8988T (cell line): ENCODE results near the gene PPP1R15B.
"Not testable (repeated sequence)": the region's sequence is repeated elsewhere in the genome, so short reads cannot be mapped to it uniquely, and the experiment has no call there.

ENCODE experiments used
- DNase-seq: peaks from one replicate; pipeline ENCODE4 v3.0.0; 2011

The PPP1R15B gene

GRCh38 chr1:204443260-204443619 lies 31.6 kb upstream of the PPP1R15B start:
- no peak for DNase-seq

GRCh38 chr1:204442376-204443259 lies 31.0 kb upstream of the PPP1R15B start:
- DNase-seq, result no peak

DNA sequence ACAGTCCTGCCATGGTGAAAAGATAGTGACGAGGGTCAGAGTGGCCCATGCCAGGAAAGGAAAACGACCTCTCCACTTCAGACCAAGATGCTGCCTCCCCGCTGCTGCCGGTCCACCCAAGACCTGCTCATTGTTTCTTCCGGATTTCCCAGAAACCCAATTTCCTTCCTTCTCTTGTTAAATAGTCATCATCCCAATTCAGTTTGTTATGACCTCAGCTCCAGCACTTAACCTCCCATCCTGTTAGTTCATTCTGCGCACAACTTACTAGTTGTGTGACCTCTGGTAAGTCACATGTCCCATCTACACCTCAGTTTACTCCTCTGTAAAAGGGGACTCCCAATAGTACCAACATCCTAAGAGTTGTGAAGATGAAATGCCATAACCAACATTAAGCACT lies 29.9 kb upstream of the PPP1R15B start:
- DNase-seq, result no peak

DNA sequence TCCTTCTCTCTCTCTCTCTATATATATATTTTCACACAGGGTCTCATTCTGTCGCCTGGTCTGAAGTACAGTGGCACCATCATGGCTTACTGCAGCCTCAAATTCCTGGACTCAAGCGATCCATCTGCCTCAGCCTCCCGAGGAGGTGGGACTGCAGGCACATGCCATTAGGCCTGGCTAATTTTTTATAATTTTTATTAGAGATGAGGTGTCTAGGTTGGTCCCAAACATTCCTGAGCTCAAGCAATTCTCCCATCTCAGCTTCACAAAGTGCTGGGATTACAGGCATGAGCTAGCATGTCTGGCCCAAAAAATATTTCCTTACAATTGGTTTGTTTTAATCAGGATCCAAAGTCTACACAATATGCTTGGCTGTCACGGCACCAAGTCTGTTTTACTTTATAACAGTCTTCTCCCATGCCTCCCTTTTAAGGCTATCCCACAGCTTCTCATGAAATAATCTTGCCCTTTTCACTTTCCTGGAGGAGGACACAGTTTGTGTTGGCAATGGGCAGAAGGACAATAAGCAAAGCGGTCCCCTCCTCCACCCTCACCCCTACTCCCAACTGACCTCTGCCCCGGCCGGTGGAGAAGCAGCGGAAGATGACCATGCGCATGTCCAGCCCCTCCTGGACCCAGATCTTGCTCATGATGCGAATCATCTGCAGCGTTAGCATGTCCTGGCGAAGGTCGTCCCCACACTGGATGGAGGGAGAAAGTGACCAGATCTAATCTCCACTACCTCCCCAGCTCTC lies 28.2 kb upstream of the PPP1R15B start:
- no peak for DNase-seq

- no peak for DNase-seq
Measured at GRCh38 chr1:204438628-204439027, 27.0 kb upstream of the PPP1R15B start.

DNA sequence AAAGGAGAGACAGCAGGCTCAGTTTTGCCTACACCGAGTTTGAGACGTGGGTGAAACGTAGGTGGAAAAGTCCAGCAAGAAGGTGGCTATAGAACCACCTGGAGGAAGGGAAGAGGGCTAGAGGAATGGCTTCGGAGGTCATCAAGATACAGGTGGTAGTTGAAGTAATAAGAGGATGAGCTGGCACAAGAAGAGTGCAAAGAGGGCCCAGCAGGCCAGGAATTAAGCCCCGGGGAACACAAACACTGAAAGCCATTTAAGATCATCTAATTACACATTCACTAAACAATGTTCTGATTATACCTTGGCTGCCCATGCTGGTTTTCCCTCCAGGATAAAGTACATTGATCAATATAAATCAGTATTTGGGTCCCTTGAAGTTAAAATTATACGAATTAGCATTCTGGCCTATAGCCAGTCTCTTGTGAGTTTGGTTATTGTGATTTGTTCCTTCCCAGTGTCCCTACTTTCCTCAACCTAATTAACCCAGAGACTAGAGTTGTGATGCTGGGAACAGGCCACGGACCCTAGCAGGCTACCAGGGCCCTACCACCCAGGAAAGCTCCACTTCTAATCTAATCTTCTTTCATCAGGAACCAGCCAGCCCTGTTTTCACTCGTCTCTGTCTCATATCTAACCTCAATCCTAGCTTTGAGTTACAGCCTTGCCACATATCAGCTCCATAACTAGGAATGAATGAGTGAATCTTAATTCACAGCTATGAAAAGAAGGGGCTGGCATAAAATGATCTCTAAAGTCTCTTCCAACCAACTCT lies 26.4 kb upstream of the PPP1R15B start:
- DNase-seq, result no peak

DNA sequence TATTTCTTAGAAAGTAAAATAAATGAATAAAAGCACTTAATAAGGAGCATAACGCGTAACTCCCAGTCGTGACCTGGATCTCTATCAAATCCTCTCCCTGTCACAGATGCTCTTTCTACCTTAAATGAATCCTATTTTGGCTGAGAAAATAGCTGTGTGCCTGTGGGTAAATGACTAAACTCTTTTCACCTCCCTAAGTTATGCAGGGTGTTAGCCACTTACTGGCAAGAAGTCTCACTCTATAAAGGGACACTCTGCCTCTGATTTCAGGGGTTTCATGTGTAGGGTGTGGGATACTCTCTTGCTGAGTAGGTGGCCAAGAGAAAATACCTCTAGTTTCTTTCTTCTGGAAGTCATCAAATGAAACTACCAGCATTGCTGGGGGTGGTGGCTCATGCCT lies 24.3 kb upstream of the PPP1R15B start:
- no peak for DNase-seq

DNA sequence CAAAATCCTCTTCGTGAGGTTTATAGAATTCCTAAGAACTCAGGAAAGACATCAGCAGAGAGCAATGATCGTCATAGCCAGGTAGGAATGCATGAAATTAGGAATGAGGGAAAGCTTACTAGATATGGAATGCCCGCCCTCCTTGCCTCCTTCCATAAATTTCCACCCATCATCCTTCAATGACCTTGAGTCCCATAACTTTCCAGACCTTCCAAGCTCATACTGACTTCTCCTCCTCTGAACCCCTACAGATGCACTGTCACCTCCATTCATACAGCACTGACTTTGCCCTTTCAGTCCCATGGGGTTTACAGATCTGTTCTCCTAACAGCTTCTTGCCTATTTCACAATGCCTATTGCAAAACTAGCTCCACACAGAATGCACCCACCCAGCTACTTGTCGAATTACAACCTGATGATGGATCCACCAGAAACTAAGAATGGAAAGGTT lies 23.8 kb upstream of the PPP1R15B start:
- no peak for DNase-seq

GRCh38 chr1:204434116-204434755 lies 22.6 kb upstream of the PPP1R15B start:
- no peak for DNase-seq

- DNase-seq, result no peak
Measured at GRCh38 chr1:204432708-204433107, 21.1 kb upstream of the PPP1R15B start.

DNA sequence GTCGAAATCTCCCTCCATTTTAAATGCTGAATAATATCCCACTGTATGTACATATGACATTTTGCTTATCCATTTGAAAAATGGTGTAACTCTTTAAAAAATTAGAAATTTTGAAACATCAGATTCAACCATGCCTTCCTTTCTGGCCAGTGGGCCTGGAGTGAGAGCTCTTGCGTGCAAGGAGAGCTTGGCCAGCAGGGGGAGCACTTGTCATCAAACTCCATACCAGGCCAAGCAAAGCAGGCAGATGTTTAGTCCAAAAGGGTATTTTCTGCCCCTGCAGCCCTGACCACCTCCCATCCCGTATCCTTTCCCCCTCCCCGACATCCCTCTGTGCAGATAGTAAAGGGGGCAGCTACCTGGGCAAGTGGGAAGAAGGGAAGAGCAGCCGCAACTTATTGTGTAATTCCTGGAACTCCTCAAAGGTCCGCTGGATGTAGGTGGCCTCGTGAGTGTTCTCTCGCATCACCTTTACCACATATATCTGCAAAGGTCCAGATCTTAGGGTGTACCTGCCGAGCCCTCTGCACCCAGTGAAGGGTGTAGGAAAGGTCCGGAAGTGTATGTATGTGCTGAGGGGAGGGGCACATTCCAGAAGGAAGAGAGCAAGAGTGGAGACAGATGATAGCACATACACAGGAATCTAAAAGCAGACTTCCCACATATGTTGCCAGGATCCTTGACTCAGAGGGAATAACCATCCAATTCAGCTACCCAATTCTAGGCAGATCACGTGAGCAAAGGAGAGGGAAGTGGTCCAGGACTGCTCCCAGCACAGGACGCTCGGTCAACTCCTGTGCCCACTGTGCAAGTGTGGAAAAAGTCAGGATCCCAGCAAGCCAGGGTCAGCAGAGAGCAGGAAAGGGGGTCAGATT lies 19.9 kb upstream of the PPP1R15B start:
- DNase-seq, result no peak

- DNase-seq, result no peak
Measured at GRCh38 chr1:204429746-204430145, 18.1 kb upstream of the PPP1R15B start.

- no peak for DNase-seq
Measured at GRCh38 chr1:204426971-204427701, 15.5 kb upstream of the PPP1R15B start.

GRCh38 chr1:204426474-204426873 lies 14.9 kb upstream of the PPP1R15B start:
- DNase-seq, result no peak

- DNase-seq, result no peak
Measured at GRCh38 chr1:204426035-204426436, 14.4 kb upstream of the PPP1R15B start.

DNA sequence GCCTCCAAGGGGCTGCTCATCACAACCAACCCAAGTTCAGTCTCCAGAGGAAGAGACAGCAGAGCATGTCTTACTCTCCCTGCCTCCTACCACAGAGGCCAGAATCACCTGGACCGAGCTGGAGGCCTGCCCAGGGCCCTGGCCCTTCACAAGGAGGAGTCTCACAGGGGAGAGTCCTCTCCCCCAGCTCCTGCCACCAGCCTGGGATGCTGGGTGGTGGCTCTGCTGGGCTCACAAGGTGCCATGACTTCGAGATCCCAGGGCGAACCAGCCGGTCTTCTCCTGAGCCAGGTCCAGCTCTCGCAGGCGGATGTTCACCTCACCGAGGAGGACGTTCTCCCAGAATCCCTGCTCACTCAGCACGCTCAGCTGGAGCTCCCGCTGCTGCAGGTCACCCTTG lies 13.0 kb upstream of the PPP1R15B start:
- no peak for DNase-seq

DNA sequence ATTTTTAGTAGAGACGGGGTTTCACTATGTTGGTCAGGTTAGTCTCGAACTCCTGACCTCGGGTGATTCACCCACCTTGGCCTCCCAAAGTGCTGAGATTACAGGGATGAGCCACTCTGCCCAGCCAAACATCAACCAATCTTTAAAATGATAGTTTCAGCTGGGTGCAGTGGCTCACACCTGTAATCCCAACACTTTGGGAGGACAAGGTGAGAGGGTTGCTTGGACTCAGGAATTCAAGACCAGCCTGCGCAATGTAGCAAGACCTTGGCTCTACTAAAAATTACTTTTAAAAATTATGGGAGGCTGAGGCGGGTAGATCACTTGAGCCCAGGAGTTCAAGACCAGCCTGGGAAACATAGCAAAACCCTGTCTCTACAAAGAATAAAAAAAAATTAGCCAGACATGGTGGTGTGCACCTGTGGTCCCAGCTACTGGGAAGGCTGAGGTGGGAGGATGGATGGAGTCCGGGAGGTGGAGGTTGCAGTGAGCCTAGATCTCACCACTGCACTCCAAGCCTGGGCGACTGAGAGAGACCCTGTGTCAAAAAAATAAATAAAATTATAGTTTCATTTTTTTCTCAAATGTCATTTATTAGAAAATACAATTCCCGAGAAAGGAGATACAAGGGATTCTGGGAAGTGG lies 10.6 kb upstream of the PPP1R15B start:
- DNase-seq, result not testable (repeated sequence)

GRCh38 chr1:204421441-204421840 lies 9.8 kb upstream of the PPP1R15B start:
- DNase-seq, result no peak

DNA sequence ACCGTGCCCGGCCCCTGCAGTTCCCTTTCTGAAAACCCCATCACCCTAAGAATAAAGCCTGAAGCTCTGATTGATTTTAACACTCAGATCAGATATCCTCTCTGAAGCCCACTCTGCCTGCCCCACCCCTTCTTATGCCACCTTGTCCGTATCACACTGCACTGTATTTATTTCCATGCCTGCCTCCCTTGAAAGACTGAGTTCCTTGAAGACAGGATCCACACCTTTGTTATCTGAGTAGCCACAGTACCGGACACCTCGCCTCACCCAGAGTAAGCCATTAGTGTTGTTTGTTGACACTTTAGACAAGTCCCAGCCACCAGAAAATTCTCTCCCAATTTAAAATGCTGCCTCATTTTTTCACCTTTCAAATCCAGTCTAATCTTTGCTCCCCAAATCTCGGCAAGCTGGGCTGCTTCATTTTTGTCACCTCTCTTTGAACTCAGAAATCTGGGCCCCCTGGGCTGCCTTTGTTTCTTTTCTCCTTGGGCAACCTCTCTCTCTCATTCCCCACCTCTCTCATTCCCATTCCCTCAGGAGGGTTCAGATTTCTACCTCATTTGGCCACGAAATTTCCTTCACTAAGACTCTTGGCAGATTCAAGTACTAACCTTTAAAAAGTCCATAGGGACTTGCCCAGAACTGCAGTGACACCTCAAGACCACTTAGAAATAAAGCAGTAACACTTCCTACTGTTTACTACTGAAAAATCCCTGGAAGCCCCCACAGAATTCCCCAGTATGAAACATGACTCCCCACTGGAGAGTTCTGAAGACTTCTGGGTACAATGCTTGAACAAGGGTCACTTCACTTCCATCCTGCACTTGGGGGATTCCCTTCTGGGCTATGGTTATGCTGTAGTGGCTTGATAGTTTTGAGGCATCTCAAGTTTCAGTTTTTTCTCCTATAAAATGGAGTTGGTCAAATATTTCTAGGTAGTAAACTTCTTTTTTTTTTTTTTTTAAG lies 8.7 kb upstream of the PPP1R15B start:
- no peak for DNase-seq

DNA sequence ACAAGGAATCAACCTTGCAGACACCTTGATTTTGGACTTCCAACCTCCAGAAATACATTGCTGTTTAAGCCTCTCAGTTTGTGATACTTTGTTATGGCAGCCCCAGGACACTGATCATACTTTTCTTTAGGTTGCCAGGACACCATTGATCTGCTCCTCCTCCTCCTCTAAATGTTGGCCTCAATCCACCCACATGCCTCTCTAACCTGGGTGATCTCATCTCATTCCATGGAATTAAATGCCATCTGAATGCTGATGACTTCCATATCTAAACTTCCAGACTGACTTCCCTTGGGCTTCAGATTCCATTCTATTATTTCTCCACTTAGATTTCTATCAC lies 7.4 kb upstream of the PPP1R15B start:
- DNase-seq, result no peak
